H1 (cell line): ENCODE data around the gene SLMAP. TPM values are rescaled to one million over a fixed set of nuclear protein-coding genes. Genes with fewer than 3 reads are reported as not detected.

Experiments
- ASH2L ChIP-seq: fragments of 200-600, 300-600 bp; sonication (generic); IDR thresholded peaks from one replicate; pipeline ENCODE4 v1.7.1; 2017; ENCODE audit warnings: low read length
- BRCA1 ChIP-seq: IDR thresholded peaks from 2 replicates; pipeline ENCODE4 v1.6.1; 2012; ENCODE audit warnings: low read depth, low read length, improper control_type of control experiment
- CHD7 ChIP-seq: fragments of 300-600 bp; sonication (generic); IDR thresholded peaks from 2 replicates; pipeline ENCODE4 v1.7.1; 2012; ENCODE audit warnings: low read length, moderate library complexity, mild to moderate bottlenecking, inconsistent platforms; ENCODE audit not compliant: insufficient replicate concordance
- RXRA ChIP-seq: IDR thresholded peaks from 2 replicates; pipeline ENCODE4 v1.6.1; 2011; ENCODE audit warnings: low read depth, mild to moderate bottlenecking, low read length, moderate library complexity; ENCODE audit not compliant: insufficient read depth
- SIN3A ChIP-seq, 2 experiments: IDR thresholded peaks in 1 of 2; conservative IDR thresholded peaks in 1 of 2; 2 replicates each; pipeline ENCODE4 v1.6.1; 2011 to 2012; ENCODE audit warnings: low read length in 2 of 2, improper control_type of control experiment in 1 of 2, low read depth in 1 of 2, mild to moderate bottlenecking in 1 of 2
- SP1 ChIP-seq: IDR thresholded peaks from 2 replicates; pipeline ENCODE4 v1.6.1; 2011; ENCODE audit warnings: low read depth, low read length
- SP2 ChIP-seq: IDR thresholded peaks from 2 replicates; pipeline ENCODE4 v1.6.1; 2012; ENCODE audit warnings: mild to moderate bottlenecking, low read length, inconsistent platforms
- TAF1 ChIP-seq: IDR thresholded peaks from 2 replicates; pipeline ENCODE4 v1.6.1; 2011; ENCODE audit warnings: mild to moderate bottlenecking, low read depth, low read length
- TCF12 ChIP-seq: IDR thresholded peaks from 2 replicates; pipeline ENCODE4 v1.6.1; 2011; ENCODE audit warnings: low read depth, mild to moderate bottlenecking, low read length
- polyA plus RNA-seq, 7 experiments: library from polyadenylated mRNA; depleted of rRNA in 3 of 7; stranded (reverse) in 5 of 7; unstranded in 2 of 7; fragments of >200 nt in 5 of 7; fragments of 200-250 nt in 2 of 7; gene quantifications; 1 replicate in 5 of 7; 2 replicates in 1 of 7; 4 replicates in 1 of 7; pipeline versions ENCODE4 v1.2.1 to v1.2.3, GENCODE V29; 2011 to 2013; ENCODE audit warnings: missing spikeins in 2 of 7, mixed read lengths in 2 of 7
- total RNA-seq: library from RNA; stranded (reverse); fragmentation: NEBNext Ultra II Directional; extraction: Animal tissue kit (Norgen Biotek cat#: 25700); gene quantifications from 2 replicates; pipeline ENCODE4 v1.2.1, GENCODE V29; 2021

Gene SLMAP
- total and polyA plus RNA-seq, 2 of the 8 experiments (the other 6 are each of a cell fraction or from before 2014, with no cell fraction given), result 13.6 to 70.4 TPM

DNA sequence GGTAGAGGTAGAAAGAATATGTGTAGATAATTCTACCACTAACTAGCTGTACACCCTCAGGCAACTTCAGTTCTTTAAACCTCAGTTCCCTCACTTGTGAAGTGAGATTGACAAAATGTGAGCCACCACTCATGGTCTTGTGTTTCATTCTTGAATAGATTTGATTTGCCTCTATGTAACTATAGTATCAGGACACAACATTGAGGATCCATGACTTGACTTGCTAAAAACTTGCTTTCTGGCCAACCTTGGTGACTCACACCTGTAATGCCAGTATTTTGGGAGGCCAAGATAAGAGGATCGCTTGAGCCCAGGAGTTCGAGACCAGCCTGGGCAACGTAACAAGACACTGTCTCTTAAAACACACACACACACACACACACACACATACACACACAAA is 136.3 kb downstream of the SLMAP start (continued):
- TF ChIP-seq CHD7 (no peak), SP1 (no peak), TAF1 (no peak), TCF12 (no peak), BRCA1 (no peak), SP2 (no peak), ASH2L (no peak), RXRA (no peak), SIN3A (conservative IDR thresholded peaks at IDR 0.05 in 1 of 2, IDR thresholded peaks at IDR 0.05 in 1 of 2; ENCODE audit: low read depth in 1 of 2, low read length in 2 of 2) (no peak)
